ENCODE data around the gene SLC6A3.

The SLC6A3 gene

DNA sequence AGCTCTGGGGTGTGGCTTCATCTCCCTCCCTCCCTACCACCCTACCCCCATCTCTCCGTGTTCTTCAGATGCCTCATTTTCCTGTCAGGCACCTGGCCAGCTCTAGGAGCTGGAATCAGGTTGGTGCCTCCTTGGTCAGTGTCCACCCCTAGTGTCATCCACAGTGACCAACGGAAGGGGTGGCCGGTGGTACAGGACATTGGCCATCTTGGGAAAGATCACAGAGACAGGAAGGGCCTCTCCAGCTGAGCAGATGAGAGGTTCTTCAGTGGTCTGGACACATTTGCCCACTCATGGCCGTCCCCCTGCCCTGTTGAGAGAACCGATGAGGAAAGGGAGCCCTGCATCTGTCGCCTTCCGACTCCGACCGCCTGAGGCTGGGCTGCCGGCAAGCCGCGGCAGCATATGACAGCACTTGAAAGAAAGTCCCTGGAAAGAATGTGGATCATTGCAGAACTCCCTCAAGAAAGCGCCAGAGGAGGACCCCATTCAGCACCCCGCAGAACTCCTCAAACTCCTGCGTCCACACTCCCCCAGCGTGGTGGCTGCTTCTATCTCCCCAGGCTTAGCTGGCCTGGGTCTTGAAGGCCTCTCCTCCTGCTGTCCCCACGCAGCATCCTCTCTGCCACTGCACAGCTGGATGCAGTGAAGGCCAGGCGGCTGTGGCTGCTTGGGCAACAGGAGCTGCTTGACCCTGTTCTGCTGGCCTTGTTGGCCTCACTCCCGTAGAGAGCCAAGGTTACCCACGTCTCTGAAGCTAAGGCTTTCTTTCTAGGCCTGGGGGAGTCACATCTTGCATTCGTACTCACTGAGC is 98.4 kb downstream of the SLC6A3 start:
- no peak for DNase-seq (ENCODE audit: low read depth, low spot score)
- Histone ChIP-seq H3K27ac (ENCODE audit: low read length) (no peak overlapping the region), H3K27me3 (ENCODE audit: control insufficient read depth, insufficient read depth, low read length) (no peaks in the 10 kb centered on the region), H3K4me1 (ENCODE audit: control insufficient read depth, insufficient read depth, low read length) (no peaks in the 10 kb centered on the region; the same call in 1 of the 2 replicates), H3K9me3 (ENCODE audit: control insufficient read depth, insufficient read depth, low read length) (no peaks in the 10 kb centered on the region), H3K36me3 (ENCODE audit: control insufficient read depth, insufficient read depth, low read length) (peaks cover 5% of the 10 kb centered on the region), H3K4me3 (ENCODE audit: low read length) (no peak overlapping the region)
- no CpG with 5 or more reads among the region's 21 CpGs for WGBS (ENCODE audit: insufficient coverage, insufficient read length)

DNA sequence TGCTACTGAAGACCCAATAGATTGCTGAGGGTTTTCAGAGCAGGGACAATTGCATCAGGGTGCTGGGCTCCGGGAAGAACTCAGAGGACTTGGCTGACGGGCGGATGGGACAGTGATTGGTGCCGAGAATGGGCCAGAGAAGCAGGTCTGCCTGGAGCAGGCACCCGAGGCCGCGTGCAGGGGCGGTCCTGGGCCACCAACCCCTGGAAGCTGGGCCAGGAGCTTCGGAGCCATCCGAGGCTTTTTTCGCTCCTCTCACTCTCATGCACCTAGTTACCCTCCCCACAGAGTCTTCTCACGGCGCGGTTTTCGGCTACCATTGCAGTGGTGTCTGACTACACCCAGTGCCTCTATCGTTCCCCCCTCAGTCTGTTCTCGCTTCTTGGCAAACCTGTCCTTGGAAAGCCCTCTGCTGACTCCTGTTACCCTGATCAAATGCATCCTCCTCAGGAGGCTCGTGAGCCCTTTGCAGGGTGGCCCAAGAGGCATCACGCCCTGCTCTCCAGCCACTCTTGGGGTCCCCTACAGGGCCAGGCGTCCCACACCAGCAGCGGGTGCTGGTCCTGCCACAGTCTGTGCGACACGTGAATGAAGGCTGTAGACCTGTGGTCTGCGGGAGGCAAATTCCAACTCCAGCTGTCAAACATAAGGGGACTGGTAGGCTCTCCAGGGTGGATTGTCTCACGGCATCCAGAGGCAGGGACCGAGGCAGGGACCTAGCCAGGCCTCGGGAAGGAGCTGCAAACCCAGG is 99.2 kb downstream of the SLC6A3 start:
- Histone ChIP-seq H3K4me1 (ENCODE audit: control insufficient read depth, insufficient read depth, low read length) (no peaks in the 10 kb centered on the region; the same call in 1 of the 2 replicates), H3K9me3 (ENCODE audit: control insufficient read depth, insufficient read depth, low read length) (no peaks in the 10 kb centered on the region), H3K4me3 (ENCODE audit: low read length) (peak overlapping the region; percentile 54; the same call in 1 of the 2 replicates), H3K27me3 (ENCODE audit: control insufficient read depth, insufficient read depth, low read length) (no peaks in the 10 kb centered on the region), H3K27ac (ENCODE audit: low read length) (no peak overlapping the region), H3K36me3 (ENCODE audit: control insufficient read depth, insufficient read depth, low read length) (peaks cover 11% of the 10 kb centered on the region)
- DNase-seq (ENCODE audit: low read depth, low spot score) = no peak
- WGBS (ENCODE audit: insufficient coverage, insufficient read length) = no CpG with 5 or more reads among the region's 27 CpGs

DNA sequence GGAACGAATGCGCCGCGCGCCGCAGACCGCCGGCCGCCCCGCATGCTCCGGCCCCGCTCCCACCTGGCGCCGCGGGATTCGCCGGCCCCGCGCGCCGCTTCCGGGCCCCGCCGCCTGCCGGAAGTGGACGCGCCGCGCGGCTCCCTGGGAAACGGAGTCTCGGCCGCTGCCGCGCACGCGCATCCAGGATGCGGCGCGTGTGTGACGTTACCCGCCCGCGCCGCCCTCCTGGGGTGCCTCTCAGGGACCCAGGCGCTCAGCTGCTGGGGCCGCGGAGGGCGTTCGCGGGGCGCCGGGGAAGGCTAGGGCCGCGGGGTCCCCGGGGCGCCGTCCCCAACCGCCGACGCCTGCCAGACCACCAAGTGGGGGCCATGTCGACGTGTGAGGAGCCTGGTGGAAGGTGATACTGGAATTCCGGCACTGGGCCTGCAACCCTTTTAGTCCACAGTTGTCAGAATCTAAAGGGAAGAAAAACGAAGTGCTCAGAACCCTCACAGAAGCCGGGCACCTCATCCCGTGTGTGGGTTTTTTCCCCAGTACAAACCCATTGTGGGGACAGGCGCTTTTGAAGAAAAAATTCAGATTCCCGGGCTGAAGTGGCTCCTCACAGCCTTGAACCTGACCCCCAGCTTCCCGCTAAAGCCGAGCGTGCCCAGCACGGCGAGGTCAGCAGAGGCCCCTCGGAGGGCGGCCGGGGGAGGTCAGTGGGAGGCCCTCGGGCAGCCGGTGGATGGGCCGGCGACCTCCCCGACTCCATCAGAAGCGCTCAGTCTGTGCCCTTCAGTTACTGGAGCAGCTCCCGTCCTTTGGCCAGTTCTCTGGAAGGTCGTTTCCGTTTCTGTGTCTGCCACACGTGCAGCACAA is 100.0 kb downstream of the SLC6A3 start, which contains the start of gene CLPTM1L:
Gene CLPTM1L (minus strand): TSS at position 125 of the 864 bp plus-strand sequence. CDS start 258 bp downstream, outside the sequence.
- Histone ChIP-seq H3K4me1 (ENCODE audit: control insufficient read depth, insufficient read depth, low read length) (no peaks in the 10 kb centered on the region; the same call in 1 of the 2 replicates), H3K4me3 (ENCODE audit: low read length) (peak within 1 kb of the TSS; percentile 54; the same call in 1 of the 2 replicates), H3K27ac (ENCODE audit: low read length) (no peak within 1 kb of the TSS), H3K36me3 (ENCODE audit: control insufficient read depth, insufficient read depth, low read length) (peaks cover 11% of the 10 kb centered on the region), H3K9me3 (ENCODE audit: control insufficient read depth, insufficient read depth, low read length) (no peaks in the 10 kb centered on the region), H3K27me3 (ENCODE audit: control insufficient read depth, insufficient read depth, low read length) (no peaks in the 10 kb centered on the region)
- peak; percentile 68 for DNase-seq (ENCODE audit: low read depth, low spot score)
- WGBS (ENCODE audit: insufficient coverage, insufficient read length) = no CpG with 5 or more reads among the region's 87 CpGs

DNA sequence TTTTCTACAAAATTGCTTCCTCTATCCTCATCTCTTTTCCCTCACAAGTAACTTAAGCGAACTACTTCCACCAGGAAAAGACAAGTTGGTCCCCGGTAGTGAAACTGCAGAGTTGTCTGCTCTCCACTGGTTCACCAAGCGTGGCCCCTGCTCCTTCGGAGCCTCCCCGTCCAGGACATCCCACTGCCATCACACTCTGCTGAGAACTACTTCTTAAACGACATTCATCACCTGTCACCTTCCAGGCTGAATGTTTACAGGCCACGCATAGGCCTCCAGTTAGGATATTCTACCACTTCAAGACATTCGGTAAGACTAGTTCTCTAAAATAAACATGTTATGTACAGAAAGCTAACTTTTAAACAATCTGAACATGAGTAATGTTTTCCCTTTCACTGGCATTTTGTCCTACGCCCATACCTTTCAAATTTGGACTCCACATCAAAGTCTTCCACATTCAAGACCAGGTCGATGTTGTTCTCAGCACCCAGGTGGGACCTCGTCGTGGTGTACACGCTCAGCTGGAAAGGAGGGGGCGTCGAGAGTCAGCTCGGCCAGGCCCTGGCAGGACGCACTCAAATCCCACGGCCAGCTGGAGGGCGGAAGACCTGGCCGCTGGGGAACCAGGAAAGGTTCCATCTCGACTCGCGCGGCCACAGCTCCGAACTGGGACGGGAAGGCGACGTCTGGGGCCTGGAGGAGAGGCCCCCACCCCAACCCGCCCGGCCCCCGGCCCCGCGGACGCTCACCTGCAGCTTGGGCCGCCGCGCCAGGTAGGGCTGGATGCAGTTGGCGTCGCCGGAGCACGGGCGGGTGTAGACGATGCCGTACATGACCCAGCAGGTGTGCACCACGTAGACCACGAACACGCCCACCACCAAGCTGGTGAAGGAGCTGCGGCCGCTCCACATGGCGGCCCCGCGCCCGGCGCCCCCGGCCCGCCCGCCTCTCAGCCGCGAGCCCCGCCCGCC is 101.0 kb downstream of the SLC6A3 start:
- Histone ChIP-seq H3K36me3 (ENCODE audit: control insufficient read depth, insufficient read depth, low read length) (peaks cover 11% of the 10 kb centered on the region), H3K27ac (ENCODE audit: low read length) (no peak overlapping the region), H3K27me3 (ENCODE audit: control insufficient read depth, insufficient read depth, low read length) (no peaks in the 10 kb centered on the region), H3K4me1 (ENCODE audit: control insufficient read depth, insufficient read depth, low read length) (no peaks in the 10 kb centered on the region; the same call in 1 of the 2 replicates), H3K9me3 (ENCODE audit: control insufficient read depth, insufficient read depth, low read length) (no peaks in the 10 kb centered on the region), H3K4me3 (ENCODE audit: low read length) (peak overlapping the region; percentile 54; the same call in 1 of the 2 replicates)
- no CpG with 5 or more reads among the region's 61 CpGs for WGBS (ENCODE audit: insufficient coverage, insufficient read length)
- DNase-seq (ENCODE audit: low read depth, low spot score) = no peak

- no CpG with 5 or more reads among the region's 9 CpGs for WGBS (ENCODE audit: insufficient coverage, insufficient read length)
Observed at GRCh38 chr5:1343315-1343751, 101.9 kb downstream of the SLC6A3 start.

More at GRCh38 chr5:1343315-1343751, 101.9 kb downstream of the SLC6A3 start:
- DNase-seq (ENCODE audit: low read depth, low spot score) = no peak
- Histone ChIP-seq H3K27ac (ENCODE audit: low read length) (no peak overlapping the region), H3K4me3 (ENCODE audit: low read length) (no peak overlapping the region), H3K36me3 (ENCODE audit: control insufficient read depth, insufficient read depth, low read length) (peaks cover 15% of the 10 kb centered on the region), H3K4me1 (ENCODE audit: control insufficient read depth, insufficient read depth, low read length) (no peaks in the 10 kb centered on the region; the same call in 1 of the 2 replicates), H3K9me3 (ENCODE audit: control insufficient read depth, insufficient read depth, low read length) (no peaks in the 10 kb centered on the region), H3K27me3 (ENCODE audit: control insufficient read depth, insufficient read depth, low read length) (no peaks in the 10 kb centered on the region)
